HCT116 (cell line): ENCODE data around the gene AKNAD1.

Experiments used
- CTCF ChIP-seq, 3 experiments: fragments of 200-600 bp in 1 of 3; sonication (generic) in 1 of 3; IDR thresholded peaks in 2 of 3; conservative IDR thresholded peaks in 1 of 3; 2 replicates each; pipeline ENCODE4 v1.5.1; 2012 to 2017; ENCODE audit warnings: low read depth in 2 of 3, low read length in 2 of 3, antibody characterized with exemption in 1 of 3, borderline replicate concordance in 1 of 3, control low read depth in 1 of 3, mild to moderate bottlenecking in 1 of 3, mixed read lengths in 1 of 3, mixed run types in 1 of 3, moderate library complexity in 1 of 3; ENCODE audit not compliant: insufficient read depth in 1 of 3
- EZH2 ChIP-seq: fragments of 200-600 bp; sonication (generic); IDR thresholded peaks from 2 replicates; pipeline ENCODE4 v1.6.1; 2017; ENCODE audit warnings: antibody characterized with exemption, mixed run types
- POLR2A ChIP-seq: IDR thresholded peaks from 2 replicates; pipeline ENCODE4 v1.7.0; 2011; ENCODE audit warnings: borderline replicate concordance; ENCODE audit not compliant: insufficient read depth, insufficient read length; ENCODE audit errors: extremely low read depth
- REST ChIP-seq: IDR thresholded peaks from 2 replicates; pipeline ENCODE4 v1.6.1; 2012; ENCODE audit warnings: low read depth
- SP1 ChIP-seq: IDR thresholded peaks from 2 replicates; pipeline ENCODE4 v1.6.1; 2012; ENCODE audit warnings: low read depth
- SRF ChIP-seq: IDR thresholded peaks from 2 replicates; pipeline ENCODE4 v1.6.1; 2012; ENCODE audit warnings: low read depth
- ZBTB33 ChIP-seq: IDR thresholded peaks from 2 replicates; pipeline ENCODE4 v1.6.1; 2011; ENCODE audit warnings: mild to moderate bottlenecking, low read length, moderate library complexity; ENCODE audit not compliant: insufficient replicate concordance; ENCODE audit errors: extremely low read depth
- ZFX ChIP-seq: fragments of 450-650 bp; IDR thresholded peaks from 2 replicates; pipeline ENCODE4 v1.6.1; 2017
- TF ChIP-seq, protein P1 (sequence below): IDR thresholded peaks from 2 replicates; pipeline ENCODE4 v1.6.1; 2012

DNA sequence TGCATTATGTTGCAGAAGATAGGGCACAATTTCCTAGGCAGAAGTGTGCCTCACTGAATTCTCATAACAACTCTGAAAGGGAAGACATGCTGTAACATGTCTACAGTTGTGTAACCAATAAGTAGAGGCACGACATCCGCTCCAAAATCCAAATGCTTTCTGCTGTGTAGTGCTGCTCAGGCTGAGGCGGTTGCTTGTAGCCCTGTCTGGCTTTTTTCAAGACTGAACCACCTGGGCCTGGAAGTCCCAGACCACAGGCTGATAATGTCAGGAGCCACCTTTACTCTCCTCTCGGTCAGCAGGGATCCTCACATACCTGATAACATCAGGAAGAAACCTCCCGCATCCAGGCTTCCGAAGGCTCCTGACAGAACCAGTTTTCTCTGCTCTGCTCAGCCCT, 10.9 kb downstream of the AKNAD1 start:
- TF ChIP-seq EZH2 (no peak), POLR2A (no peak), CTCF (IDR thresholded peaks at IDR 0.05 in 2 of 3, conservative IDR thresholded peaks at IDR 0.05 in 1 of 3; ENCODE audit: borderline replicate concordance in 1 of 3, insufficient read depth in 1 of 3, low read depth in 2 of 3, low read length in 2 of 3) (no peak), SRF (no peak), ZFX (no peak), SP1 (no peak), REST (no peak), ZBTB33 (no peak)
- TF ChIP-seq, protein P1, sequence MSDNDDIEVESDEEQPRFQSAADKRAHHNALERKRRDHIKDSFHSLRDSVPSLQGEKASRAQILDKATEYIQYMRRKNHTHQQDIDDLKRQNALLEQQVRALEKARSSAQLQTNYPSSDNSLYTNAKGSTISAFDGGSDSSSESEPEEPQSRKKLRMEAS: no peak
